AG09319 (cell line): Measurements from ENCODE around the gene SFMBT2.

Experiments
- DNase-seq: peaks from one replicate; pipeline ENCODE4 v3.0.0-alpha.2; 2010; ENCODE audit warnings: low read depth; ENCODE audit errors: extremely low read depth
- CTCF ChIP-seq: IDR thresholded peaks from 2 replicates; pipeline ENCODE4 v1.5.1; 2011; ENCODE audit warnings: low read depth, mild to moderate bottlenecking, inconsistent platforms, low read length, moderate library complexity

The SFMBT2 gene

GRCh38 chr10:7133958-7134357 lies 276.9 kb downstream of the SFMBT2 start:
- TF ChIP-seq CTCF = no peak
- no peak for DNase-seq

GRCh38 chr10:7133278-7133677 lies 277.6 kb downstream of the SFMBT2 start:
- DNase-seq = no peak
- TF ChIP-seq CTCF = no peak

GRCh38 chr10:7130191-7130911 lies 280.5 kb downstream of the SFMBT2 start:
- DNase-seq = no peak
- no peak for TF ChIP-seq CTCF

GRCh38 chr10:7123774-7124173 lies 287.1 kb downstream of the SFMBT2 start:
- no peak for TF ChIP-seq CTCF
- DNase-seq = no peak

GRCh38 chr10:7122561-7122960 lies 288.3 kb downstream of the SFMBT2 start:
- no peak for DNase-seq
- TF ChIP-seq CTCF = no peak

GRCh38 chr10:7121154-7121797 lies 289.6 kb downstream of the SFMBT2 start:
- no peak for DNase-seq
- TF ChIP-seq CTCF = peak; percentile 41

- DNase-seq = no peak
- no peak for TF ChIP-seq CTCF
These were observed 291.4 kb downstream of the SFMBT2 start for GRCh38 chr10:7119325-7120015.
